Measurements from ENCODE around the gene PPIL3.
"Not testable (repeated sequence)": the region's sequence is repeated elsewhere in the genome, so short reads cannot be mapped to it uniquely, and the experiment has no call there.

PPIL3 gene

DNA sequence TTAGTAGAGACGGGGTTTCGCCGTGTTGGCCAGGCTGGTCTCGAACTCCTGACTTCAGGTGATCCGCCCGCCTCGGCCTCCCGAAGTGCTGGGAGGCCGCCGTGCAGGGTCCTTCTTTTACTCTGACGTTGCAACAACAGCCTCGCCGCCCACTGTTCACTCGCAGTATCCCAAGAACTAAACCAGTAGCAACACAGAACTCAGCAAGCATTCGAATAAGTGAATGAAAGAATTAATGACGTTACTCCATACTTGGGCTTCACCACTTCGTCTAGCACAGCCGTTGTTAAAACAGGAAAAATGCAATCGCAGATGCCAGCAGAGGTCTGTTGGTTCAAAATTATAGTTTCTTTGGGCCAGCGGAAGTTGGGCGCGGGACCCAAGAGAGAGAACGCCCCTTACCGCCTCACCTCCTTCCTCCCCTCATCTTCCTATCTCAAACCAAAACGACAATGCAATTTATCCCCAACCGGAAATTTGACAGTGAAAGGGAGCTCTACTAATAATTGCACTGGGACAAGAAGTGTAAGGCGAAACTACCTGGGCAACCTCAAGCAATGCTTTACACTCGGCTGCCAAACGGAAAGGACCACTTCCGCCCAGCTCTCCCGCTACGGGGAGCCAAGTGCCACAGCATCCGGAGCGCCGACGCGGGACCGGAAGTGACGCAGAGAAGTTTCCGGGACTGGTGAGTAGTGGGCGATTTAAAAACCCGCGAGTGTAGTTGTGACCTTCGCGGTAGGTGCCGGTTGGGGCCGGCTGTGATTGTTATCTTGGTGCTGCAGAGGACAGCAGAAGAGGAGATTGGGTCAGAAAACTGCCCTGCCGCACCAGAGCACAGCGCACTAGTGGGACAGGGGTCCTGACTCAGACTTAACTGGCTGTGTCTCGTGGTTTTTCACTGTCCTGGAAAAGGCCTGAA is at the start of gene PPIL3, which contains the start of gene NIF3L1:
Gene PPIL3, minus strand, starts transcription at position 374 of the 922 bp plus-strand sequence. CDS start 1,462 bp downstream, outside the sequence.
Gene NIF3L1, plus strand, starts transcription at position 668 of the 922 bp plus-strand sequence. CDS start 2,573 bp downstream, outside the sequence.
- Histone ChIP-seq H3K27ac (ENCODE audit: low read length) (peak within 1 kb of the TSS; percentile 87), H3K36me3 (ENCODE audit: insufficient read depth, low read depth, low read length) (peaks cover 34% of the 10 kb centered on the region), H3K4me3 (ENCODE audit: low read length) (peak within 1 kb of the TSS; percentile 94), H3K27me3 (ENCODE audit: insufficient read depth, low read length) (no peaks in the 10 kb centered on the region), H3K9me3 (ENCODE audit: insufficient read depth, low read depth, low read length) (no peaks in the 10 kb centered on the region), H3K4me1 (ENCODE audit: insufficient read depth, low read length) (peaks cover 4% of the 10 kb centered on the region; the same call in 1 of the 2 replicates), H3K9ac (ENCODE audit: low read depth, low read length) (peak within 1 kb of the TSS; percentile 98)

DNA sequence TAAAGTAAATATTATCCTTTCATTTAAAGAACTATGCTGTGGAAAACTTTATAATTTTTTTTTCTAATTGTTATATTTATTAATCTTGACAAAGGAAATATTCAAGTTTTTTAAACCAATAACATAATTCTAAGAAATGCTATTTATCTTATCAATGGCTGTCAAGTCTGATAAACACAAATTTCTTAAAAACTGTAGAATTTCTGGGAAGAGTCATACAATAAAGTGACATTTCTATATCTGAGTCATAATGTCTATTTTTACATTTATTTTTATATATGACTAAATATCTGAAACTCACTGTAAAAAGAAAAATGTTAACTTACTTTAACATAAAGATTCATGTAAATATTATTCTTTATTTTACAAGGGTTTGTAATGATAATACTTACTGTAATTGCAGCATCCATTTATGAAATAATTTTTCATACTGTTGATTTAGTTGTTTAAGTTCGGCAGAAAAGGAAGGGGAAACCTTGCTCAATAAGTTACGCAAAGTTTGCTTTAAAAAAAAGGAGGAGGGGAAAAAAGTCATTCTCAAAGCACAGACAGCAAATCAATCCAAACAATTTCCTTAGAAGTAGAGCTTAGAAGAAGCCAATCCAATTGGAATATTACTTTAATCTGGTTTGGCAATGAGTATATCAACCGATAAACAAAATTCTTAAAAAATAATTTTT is 42.2 kb upstream of the PPIL3 start:
- Histone ChIP-seq H3K4me1 (ENCODE audit: insufficient read depth, low read length) (no peaks in the 10 kb centered on the region), H3K36me3 (ENCODE audit: insufficient read depth, low read depth, low read length) (peaks cover 86% of the 10 kb centered on the region), H3K27me3 (ENCODE audit: insufficient read depth, low read length) (no peaks in the 10 kb centered on the region), H3K27ac (ENCODE audit: low read length) (no peak overlapping the region), H3K9me3 (ENCODE audit: insufficient read depth, low read depth, low read length) (no peaks in the 10 kb centered on the region), H3K9ac (ENCODE audit: low read depth, low read length) (no peak overlapping the region), H3K4me3 (ENCODE audit: low read length) (no peak overlapping the region)

DNA sequence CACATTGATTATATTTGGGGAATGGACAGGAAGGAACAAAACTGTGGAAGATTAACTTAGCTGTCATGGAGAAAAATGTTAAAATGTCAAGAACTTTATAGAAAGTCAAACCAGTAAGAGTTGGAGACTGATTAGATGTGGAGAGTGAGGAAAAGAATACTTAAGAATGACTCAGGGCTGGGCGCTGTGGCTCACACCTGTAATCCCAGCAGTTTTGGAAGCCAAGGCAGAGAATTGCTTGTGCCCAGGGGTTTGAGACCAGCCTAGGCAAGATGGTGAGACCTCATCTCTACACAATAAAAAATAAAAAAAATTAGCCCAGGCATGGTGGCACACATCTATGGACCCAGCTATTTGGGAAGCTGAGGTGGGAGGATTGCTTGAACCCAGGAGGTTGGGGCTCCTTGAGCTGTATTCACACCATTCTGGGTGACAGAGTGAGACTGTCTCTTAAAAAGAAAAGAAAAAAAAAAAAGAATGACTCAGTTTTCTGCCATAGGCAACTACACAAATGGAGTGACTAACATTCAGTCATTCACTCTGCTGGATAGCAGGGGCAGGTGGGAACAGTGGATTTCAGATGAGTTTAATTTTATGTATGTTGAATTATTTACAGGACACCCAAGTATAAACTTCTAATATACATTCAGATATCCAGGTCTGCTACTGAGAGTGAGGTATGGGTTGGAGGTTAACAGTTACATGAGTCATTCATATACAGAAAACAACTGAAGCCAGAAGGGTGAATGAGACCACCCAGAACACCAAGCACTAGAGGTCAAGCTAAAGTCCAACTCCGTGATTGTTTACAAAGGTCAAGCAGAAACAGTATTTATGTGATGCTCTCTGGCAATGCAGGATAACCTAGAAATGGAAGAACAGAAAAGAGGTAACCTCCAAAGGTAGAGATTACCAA is 40.7 kb upstream of the PPIL3 start:
- H3K36me3 ChIP-seq (ENCODE audit: insufficient read depth, low read depth, low read length), result peaks cover 84% of the 10 kb centered on the region
- no peaks in the 10 kb centered on the region for H3K4me1 ChIP-seq (ENCODE audit: insufficient read depth, low read length)
- H3K9ac ChIP-seq (ENCODE audit: low read depth, low read length), result no peak overlapping the region
- H3K4me3 ChIP-seq (ENCODE audit: low read length), result no peak overlapping the region
- H3K27me3 ChIP-seq (ENCODE audit: insufficient read depth, low read length), result no peaks in the 10 kb centered on the region
- H3K9me3 ChIP-seq (ENCODE audit: insufficient read depth, low read depth, low read length), result no peaks in the 10 kb centered on the region
- no peak overlapping the region for H3K27ac ChIP-seq (ENCODE audit: low read length)

DNA sequence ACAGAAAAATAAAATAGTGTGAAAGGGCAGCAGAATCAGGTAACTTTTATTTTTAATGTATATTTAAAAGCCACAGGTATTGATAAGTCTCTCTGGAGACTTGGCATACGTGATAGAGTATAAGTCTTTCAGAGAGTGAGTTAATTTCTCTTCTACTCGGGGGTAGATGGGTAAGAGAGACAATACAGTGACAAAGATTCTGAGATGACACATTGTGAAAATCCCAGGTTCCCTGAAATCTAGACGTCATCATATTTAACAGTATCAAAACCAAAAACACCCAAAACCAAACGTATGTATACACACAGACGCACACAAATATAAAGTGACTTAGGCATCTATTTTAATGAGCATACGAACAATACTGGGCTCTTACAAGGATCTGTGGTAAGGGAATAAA is 33.6 kb upstream of the PPIL3 start:
- Histone ChIP-seq H3K27ac (ENCODE audit: low read length) (no peak overlapping the region), H3K4me1 (ENCODE audit: insufficient read depth, low read length) (no peaks in the 10 kb centered on the region), H3K9me3 (ENCODE audit: insufficient read depth, low read depth, low read length) (no peaks in the 10 kb centered on the region), H3K4me3 (ENCODE audit: low read length) (no peak overlapping the region), H3K9ac (ENCODE audit: low read depth, low read length) (no peak overlapping the region), H3K36me3 (ENCODE audit: insufficient read depth, low read depth, low read length) (peaks cover 89% of the 10 kb centered on the region), H3K27me3 (ENCODE audit: insufficient read depth, low read length) (no peaks in the 10 kb centered on the region)

DNA sequence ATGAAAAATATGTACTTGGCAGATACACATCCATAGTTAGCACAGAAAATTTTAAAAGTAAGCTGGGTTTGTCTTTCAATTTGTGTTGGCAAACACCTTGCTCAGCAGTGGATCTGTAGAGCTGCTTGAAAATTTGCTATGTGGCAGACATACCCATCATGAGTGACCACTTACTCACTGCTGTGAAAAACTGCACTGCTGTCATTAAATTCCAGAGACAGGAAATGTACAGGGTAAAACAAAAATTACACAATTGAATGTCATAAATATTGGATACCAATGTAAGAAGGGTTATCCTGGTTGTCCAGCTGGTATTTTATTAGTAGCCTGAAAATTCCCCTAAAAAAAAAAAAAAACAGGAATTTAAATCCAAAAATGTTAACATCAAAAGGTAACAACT is 24.8 kb upstream of the PPIL3 start:
- H3K4me3 ChIP-seq (ENCODE audit: low read length), result no peak overlapping the region
- no peaks in the 10 kb centered on the region for H3K4me1 ChIP-seq (ENCODE audit: insufficient read depth, low read length)
- peaks cover 84% of the 10 kb centered on the region for H3K36me3 ChIP-seq (ENCODE audit: insufficient read depth, low read depth, low read length)
- H3K9me3 ChIP-seq (ENCODE audit: insufficient read depth, low read depth, low read length), result no peaks in the 10 kb centered on the region
- no peak overlapping the region for H3K9ac ChIP-seq (ENCODE audit: low read depth, low read length)
- no peak overlapping the region for H3K27ac ChIP-seq (ENCODE audit: low read length)
- no peaks in the 10 kb centered on the region for H3K27me3 ChIP-seq (ENCODE audit: insufficient read depth, low read length)

DNA sequence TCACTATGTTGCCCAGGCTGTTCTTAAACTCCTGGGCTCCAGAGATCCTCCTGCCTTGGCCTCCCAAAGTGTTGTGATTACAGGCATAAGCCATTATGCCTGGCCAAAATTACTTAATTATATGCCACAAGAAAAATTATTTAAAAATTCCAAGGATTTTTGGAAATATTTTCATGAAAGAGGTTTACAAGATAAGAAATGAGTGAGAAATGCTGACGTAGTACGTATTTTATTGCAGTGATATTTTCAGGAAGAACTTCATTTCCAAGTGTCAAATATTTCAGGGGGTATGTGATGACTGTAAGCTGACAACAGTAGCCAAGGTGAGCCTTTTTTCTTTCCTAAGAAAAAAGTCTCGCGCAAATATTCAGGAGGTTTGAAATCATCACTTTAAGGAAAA is 21.1 kb upstream of the PPIL3 start:
- Histone ChIP-seq H3K27me3 (ENCODE audit: insufficient read depth, low read length) (no peaks in the 10 kb centered on the region), H3K4me1 (ENCODE audit: insufficient read depth, low read length) (no peaks in the 10 kb centered on the region), H3K9ac (ENCODE audit: low read depth, low read length) (no peak overlapping the region), H3K9me3 (ENCODE audit: insufficient read depth, low read depth, low read length) (no peaks in the 10 kb centered on the region), H3K27ac (ENCODE audit: low read length) (no peak overlapping the region), H3K36me3 (ENCODE audit: insufficient read depth, low read depth, low read length) (peaks cover 73% of the 10 kb centered on the region), H3K4me3 (ENCODE audit: low read length) (no peak overlapping the region)

DNA sequence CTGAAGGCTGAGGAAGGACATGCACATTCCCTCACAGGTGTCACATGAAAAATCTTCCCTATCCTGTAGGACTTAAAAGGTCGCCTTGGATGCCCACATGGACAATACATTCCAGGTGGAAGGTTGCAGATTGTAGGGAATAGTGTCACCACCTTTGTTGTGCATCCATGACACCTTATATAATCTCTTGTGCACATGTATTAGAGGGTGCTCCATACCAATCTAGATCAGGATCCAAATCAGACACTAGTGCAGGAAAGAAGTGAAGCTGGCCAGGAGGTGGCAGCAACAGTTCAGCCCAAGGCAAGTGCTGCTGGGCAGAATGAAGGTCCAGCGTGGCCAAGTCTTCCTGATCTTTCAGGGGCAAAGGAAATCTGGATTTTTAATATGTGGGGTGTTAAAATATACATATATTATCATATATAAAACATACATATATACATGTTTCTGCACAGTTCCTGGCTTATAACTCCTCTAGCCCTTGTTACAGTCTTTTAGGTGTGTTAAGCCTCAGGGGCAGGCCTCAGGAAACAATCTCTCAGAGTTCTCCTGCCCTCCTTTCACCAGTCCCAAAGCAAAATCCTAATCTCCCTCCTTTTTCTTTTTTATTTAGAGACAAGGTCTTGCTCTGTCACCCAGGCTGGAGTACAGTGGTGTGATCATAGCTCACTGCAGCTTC is 16.9 kb upstream of the PPIL3 start:
- Histone ChIP-seq H3K36me3 (ENCODE audit: insufficient read depth, low read depth, low read length) (peaks cover 78% of the 10 kb centered on the region), H3K4me1 (ENCODE audit: insufficient read depth, low read length) (no peaks in the 10 kb centered on the region), H3K27ac (ENCODE audit: low read length) (no peak overlapping the region), H3K4me3 (ENCODE audit: low read length) (no peak overlapping the region), H3K27me3 (ENCODE audit: insufficient read depth, low read length) (no peaks in the 10 kb centered on the region), H3K9me3 (ENCODE audit: insufficient read depth, low read depth, low read length) (no peaks in the 10 kb centered on the region), H3K9ac (ENCODE audit: low read depth, low read length) (no peak overlapping the region)

DNA sequence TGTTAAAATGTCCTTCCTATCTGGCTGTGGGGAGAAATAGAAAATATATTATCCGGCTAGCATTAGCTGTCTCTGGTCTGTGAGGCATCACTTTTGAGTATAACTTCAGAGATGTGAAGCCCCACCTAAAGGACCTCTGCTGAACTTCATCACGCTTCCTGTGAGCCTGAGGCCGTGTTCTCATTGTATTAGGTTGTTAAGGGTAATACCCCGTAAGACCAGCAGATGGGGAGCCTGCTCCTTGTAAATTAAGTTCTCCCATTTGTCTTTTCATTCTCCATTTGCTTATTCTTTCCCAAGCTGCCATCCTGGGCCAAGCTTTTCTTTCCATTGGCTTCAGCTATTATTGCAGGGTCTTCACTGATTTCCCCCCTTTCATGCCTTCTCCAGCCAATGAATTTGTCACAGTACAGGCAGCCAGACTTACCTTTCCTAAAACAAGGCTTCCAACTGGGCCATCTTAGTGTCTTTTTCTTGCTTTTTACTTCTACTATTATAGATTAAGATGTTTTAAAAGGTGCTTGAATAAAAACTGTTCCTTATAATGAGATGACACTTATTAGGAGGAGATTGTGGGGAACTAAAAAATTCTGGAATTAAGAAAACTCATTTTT is 12.7 kb upstream of the PPIL3 start:
- Histone ChIP-seq H3K27me3 (ENCODE audit: insufficient read depth, low read length) (no peaks in the 10 kb centered on the region), H3K9me3 (ENCODE audit: insufficient read depth, low read depth, low read length) (no peaks in the 10 kb centered on the region), H3K4me1 (ENCODE audit: insufficient read depth, low read length) (no peaks in the 10 kb centered on the region), H3K9ac (ENCODE audit: low read depth, low read length) (no peak overlapping the region), H3K4me3 (ENCODE audit: low read length) (no peak overlapping the region), H3K27ac (ENCODE audit: low read length) (no peak overlapping the region), H3K36me3 (ENCODE audit: insufficient read depth, low read depth, low read length) (peaks cover 85% of the 10 kb centered on the region)

DNA sequence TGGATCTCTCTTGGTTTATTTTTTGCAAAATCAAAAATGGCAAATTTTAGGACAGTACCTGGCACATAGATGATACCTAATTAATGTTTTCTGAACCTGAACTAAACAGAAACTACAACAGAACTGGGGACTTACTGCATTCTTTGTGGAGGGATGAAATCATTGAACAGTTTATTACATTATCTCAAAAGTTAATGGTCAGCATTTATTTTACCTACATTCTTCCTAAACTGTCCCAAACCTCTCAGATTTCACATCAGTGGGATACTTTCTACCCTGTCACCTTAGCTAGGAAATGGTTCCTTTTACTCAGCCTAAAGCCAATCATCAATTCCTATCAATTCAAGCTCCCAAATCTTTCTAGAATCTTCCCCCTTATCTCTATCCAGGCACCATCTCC is 10.6 kb upstream of the PPIL3 start:
- Histone ChIP-seq H3K4me1 (ENCODE audit: insufficient read depth, low read length) (no peaks in the 10 kb centered on the region), H3K9me3 (ENCODE audit: insufficient read depth, low read depth, low read length) (no peaks in the 10 kb centered on the region), H3K4me3 (ENCODE audit: low read length) (no peak overlapping the region), H3K27me3 (ENCODE audit: insufficient read depth, low read length) (no peaks in the 10 kb centered on the region), H3K9ac (ENCODE audit: low read depth, low read length) (no peak overlapping the region), H3K27ac (ENCODE audit: low read length) (no peak overlapping the region), H3K36me3 (ENCODE audit: insufficient read depth, low read depth, low read length) (peaks cover 94% of the 10 kb centered on the region)

DNA sequence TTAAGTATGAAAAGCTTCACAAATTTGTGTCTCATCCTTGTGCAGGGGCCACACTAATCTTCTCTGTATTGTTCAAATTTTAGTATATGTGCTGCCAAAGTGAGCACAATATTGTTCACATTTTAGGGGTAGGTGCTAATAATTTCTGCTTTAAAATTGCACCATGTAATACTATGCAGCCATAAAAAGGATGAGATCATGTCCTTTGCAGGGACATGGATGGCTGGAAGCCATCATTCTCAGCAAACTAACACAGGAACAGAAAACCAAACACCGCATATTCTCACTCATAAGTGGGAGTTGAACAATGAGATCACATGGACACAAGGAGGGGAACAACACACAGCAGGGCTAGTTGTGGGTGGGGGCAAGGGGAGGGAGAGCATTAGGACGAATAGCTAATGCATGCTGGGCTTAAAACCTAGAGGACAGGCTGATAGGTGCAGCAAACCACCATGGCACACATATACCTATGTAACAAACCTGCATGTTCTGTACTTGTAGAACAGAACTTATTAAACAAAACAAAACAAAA is 7.1 kb downstream of the PPIL3 start:
- H3K27me3 ChIP-seq (ENCODE audit: insufficient read depth, low read length); H3K27ac ChIP-seq (ENCODE audit: low read length); H3K4me1 ChIP-seq (ENCODE audit: insufficient read depth, low read length); H3K4me3 ChIP-seq (ENCODE audit: low read length); H3K9me3 ChIP-seq (ENCODE audit: insufficient read depth, low read depth, low read length); H3K9ac ChIP-seq (ENCODE audit: low read depth, low read length): not testable (repeated sequence)
- peaks cover 73% of the 10 kb centered on the region for H3K36me3 ChIP-seq (ENCODE audit: insufficient read depth, low read depth, low read length)

All from iPS-20b (cell line).